ENCODE data around the gene PPP1R14D.

GRCh38 chr15:40845511-40846284 lies 17.2 kb upstream of the PPP1R14D start:
- TF ChIP-seq CTCF (IDR thresholded peaks at IDR 0.05), result no peak
- peak; percentile 40 to 85 (median 82) for TF ChIP-seq POLR2A (IDR thresholded peaks at IDR 0.05)
